Adrenal gland (tissue), 5 donors: ENCODE measurements around the gene EDA.

Experiments
- POLR2A ChIP-seq, 2 donors: fragments of 450-650 bp; IDR thresholded peaks; one replicate each; pipeline ENCODE4 v1.6.1; 2017; ENCODE audit warnings: antibody characterized with exemption in 2 of 2, mild to moderate bottlenecking in 2 of 2, moderate library complexity in 1 of 2
- TF ChIP-seq, protein P1 (sequence below), 6 experiments: fragments of 450-650 bp in 4 of 6; fragments of 200-600 bp in 2 of 6; sonication (generic) in 1 of 6; IDR thresholded peaks; 1 replicate in 5 of 6; 2 replicates in 1 of 6; pipeline versions ENCODE4 v1.5.1 to v1.8.0; 2016 to 2021; ENCODE audit warnings: antibody characterized with exemption in 6 of 6, mild to moderate bottlenecking in 2 of 6, moderate library complexity in 1 of 6
- donor health status: DM: no; HTN: no; CAD: no.

DNA sequence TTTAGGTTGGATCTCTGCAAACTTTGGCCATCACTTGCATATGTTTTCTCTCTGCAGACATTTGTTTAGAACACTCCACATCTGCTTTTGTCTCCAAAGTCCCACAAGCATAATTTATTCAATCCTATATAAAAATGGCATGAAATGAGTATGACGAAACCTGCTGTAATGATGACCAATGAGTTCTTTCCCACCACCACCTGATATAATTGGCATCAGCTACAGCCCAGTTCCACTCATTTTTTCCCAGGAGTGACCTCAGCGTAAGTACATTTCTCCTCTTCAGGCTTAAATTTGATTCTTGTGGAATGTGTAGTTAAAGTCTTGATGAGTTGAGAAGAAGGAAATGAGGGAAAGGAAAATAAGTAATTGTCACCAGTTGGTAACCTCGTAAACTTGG, 228.7 kb downstream of the EDA start:
- TF ChIP-seq, protein P1, sequence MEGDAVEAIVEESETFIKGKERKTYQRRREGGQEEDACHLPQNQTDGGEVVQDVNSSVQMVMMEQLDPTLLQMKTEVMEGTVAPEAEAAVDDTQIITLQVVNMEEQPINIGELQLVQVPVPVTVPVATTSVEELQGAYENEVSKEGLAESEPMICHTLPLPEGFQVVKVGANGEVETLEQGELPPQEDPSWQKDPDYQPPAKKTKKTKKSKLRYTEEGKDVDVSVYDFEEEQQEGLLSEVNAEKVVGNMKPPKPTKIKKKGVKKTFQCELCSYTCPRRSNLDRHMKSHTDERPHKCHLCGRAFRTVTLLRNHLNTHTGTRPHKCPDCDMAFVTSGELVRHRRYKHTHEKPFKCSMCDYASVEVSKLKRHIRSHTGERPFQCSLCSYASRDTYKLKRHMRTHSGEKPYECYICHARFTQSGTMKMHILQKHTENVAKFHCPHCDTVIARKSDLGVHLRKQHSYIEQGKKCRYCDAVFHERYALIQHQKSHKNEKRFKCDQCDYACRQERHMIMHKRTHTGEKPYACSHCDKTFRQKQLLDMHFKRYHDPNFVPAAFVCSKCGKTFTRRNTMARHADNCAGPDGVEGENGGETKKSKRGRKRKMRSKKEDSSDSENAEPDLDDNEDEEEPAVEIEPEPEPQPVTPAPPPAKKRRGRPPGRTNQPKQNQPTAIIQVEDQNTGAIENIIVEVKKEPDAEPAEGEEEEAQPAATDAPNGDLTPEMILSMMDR (IDR thresholded peaks at IDR 0.05): no peak
- no peak for TF ChIP-seq POLR2A (IDR thresholded peaks at IDR 0.05)
